GM21528 (cell line): ENCODE measurements around the gene FCN2.

ENCODE experiments used
- ATAC-seq: cut with Tn5 transposase; IDR thresholded peaks from one replicate; pipeline ENCODE4 v1.9.1; 2021; ENCODE audit warnings: mild to moderate bottlenecking, moderate library complexity; ENCODE audit not compliant: unreplicated experiment, low FRiP score

FCN2 gene

DNA sequence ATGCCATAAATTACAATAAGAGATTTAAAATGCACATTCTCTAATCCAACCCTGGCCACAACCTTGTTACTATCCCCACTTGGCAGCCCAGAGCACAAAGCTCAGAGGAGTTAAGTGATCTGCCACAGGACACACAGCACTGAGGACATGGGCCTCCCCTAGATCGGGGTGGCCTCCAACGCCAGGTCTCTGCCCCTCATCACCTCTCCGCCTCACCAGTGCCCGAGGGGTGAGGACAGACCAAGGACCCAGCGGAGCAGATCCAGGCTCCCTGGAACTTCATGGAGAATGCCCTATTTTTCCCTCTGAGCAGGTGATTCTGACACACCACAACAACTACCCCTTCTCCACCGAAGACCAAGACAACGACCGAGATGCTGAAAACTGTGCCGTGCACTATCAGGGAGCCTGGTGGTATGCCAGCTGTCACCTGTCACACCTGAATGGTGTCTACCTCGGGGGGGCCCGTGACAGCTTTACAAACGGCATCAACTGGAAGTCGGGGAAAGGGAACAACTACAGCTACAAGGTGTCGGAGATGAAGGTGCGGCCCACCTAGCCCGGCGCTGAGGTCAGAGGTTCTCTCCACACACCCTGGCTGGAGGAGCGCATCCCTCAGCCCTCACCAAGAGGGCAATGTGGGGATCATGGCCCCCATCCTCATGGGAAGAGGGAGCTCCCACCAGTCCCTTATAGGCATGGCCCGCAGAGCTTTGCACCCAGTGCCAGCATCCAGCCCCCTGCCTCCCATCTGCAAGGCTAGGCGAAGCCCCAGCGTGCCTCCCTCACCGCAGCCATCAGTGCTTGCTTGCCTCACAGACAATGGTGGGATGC is 12.5 kb upstream of the FCN2 start:
- ATAC-seq = no peak

DNA sequence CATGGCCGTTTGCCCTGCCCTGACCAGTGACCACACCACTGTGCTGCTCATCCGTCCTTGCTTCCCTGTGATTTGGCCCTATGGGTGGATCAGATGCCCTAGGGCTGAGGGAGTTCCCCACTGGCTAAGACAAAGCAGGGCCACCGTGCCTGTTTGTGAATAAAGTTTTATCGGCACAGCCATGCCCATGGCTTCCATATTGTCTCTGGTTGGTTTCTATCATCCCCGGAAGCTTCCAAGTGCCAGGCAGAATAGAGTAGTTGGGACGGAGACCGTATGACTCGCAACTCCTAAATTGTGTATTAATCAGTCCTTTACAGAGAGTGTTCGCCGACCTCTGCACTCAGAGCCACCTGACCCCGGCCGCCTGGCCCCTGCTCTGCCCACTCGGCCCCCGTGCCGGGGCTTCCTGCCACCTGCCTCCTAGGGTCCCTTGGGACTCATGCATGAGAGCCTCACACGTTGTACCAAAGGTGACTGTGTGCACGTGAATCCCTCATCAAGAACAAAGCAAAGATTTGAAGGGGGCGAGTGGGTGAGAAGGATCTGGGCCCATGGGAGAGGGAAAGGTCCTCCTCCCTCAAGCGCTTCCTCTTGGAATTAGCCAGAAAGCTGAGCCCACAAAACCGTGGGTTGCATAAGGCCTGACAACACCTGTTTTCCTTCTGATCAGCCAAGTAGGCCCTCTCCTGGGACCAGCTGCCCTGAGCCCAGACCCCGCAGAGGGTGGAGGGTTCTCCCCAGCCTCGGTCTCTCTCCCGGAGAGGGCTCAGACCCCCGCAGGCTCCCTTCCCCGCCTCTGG is 11.7 kb upstream of the FCN2 start:
- ATAC-seq = no peak

DNA sequence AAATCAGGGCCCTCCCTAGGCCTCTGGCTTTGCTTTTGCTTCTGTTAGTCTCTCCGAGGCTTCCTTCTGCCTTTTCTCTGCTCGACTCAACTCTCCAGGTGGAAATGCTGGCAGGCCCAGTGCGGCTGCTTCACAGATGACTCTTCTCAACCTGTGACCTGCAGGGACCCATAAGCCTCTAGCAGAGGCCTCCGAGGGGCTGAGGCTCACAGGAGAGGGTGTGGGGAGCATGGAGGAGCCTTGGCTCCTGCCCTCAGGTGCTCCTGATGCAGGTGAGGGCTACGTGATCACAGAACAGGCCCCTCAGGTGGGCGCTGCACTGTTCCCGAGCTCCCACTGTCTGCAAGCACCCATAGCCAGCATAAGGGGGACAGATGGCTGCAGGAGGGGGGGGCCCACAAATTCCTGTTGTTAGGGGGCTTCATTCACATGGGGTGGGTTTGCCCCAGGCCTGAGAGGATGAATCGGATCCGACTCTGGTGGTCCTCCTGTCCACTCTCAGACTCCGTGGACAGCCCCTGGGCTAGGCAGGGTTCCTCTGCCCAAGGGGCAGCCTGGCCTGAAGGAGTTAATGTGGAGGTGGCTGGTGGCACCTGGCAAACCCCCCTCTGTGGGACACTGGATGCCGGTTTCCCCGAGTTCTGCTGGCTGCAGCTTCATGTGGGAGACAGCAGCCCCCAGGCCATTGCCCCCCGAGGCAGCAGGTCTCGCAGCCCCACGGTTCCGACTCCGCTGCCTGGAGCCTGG is 10.9 kb upstream of the FCN2 start:
- no peak for ATAC-seq

DNA sequence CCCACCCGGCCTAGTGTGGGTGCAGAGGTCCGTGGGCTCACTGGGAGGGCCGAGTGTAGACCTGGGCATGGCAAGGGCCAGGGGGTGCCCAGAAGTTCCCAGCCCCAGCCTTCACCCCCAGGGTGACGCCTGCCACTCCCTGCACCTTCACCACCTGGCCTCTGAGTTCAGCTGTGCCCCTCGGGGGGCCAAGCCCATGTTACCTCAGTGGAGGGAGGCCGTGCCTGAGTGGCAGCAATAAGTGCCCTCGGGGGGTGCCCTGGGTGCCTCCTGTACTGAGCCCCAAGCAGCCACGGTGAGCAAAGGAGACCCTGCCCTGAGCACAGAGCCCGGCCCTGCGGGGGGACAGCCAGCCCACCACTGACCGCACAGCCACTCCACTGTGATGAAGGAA is 10.3 kb upstream of the FCN2 start:
- no peak for ATAC-seq

DNA sequence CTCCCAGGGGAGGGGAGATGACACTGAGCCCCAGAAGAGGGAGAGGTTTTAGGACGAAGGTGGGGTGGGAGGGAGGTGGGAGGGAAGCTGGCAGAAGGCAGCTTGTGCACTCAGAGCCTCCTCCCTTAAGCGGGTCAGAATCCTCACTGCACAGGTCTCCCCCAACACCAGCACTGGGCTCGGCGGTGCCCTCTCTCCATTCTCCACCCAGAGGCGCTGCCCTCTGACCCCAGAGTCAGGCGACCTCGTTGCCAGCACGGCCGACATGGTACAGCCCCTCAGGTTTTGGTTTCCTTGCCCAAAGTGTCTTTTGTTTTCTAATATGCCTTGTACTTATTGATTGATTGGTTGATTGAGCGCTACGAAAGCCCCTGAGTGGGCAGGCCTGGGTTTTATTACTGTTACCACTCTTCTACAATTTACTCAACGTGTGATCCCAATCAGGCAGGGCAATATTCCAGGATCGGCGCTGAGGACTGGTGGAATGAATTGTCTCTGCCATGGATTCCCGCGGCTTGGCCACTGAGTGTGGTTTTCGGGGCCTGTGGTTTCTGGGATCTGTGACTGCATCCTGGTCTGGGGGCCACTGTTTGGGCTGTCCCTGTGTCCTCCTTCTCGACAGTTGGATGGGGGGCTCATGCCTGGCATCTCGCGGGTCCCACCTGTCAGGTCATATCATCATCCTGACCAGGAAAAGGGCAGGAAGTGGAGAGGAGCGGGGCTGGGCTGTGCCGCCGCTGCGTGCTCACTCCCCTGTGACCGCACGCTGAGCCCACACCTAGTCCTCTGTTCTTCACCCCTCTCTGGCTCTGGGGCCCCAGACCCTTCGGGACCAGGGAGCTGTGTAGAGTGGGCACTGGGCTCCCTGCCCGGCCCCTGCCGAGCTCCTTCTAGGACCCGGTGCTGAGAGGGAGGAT is 9.6 kb upstream of the FCN2 start:
- no peak for ATAC-seq

DNA sequence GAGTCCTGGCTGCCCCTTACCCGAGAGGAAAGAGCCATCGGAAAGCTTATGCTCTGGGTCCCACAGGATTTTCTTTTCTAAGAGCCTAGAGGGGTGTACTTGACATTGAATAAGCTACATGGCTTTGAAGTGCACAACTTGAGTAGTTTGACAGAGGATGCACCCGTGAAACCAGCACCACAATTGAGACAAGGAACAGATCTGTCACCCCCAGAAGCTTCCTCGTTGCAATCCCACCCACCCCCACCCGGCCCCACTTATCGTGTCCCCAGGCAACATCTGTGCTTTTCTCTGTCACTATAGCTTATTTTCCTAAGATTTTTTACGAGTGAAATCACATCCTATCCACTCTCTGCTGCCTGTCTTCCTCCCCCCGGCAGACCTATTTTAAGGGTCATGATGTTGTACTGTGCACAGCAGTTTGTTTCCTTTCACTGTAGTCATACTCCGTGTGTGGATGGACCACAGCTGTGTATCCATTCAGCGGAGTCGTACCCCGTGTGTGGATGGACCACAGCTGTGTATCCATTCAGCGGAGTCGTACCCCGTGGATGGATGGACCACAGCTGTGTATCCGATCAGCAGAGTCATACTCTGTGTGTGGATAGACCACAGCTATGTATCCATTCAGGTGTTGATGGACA is 8.8 kb upstream of the FCN2 start:
- ATAC-seq = no peak

DNA sequence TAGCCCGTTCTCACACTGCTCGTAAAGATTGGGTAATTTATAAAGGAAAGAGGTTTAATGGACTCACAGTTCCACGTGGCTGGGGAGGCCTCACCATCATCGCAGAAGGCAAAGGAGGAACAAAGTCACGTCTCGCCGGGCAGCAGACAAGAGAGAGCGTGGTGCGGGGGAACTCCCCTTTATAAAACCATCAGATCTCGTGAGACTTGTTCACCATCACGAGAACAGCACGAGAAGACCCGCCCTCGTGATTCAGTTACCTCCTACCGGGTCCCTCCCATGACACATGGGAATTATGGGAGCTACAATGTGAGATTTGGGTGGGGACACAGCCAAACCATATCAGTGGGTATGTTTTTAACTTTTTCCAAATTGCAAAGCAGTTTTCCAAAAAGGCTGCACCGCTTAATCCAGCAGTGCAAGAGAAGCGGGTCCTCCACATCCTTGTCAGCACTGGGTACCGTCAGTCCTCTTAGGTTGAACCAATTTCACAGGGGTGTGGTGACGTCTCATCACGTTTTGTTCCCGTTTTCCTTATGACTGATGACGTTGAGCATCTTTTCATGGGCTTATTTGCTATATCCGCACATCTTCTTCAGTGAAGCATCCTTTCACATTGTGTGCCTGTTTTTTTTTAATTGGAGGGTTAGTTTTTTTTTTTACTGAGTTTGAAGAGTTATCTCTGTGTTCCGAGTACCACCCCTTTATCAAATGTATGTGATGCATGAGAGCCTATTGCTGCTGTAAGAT is 8.0 kb upstream of the FCN2 start:
- ATAC-seq = no peak

DNA sequence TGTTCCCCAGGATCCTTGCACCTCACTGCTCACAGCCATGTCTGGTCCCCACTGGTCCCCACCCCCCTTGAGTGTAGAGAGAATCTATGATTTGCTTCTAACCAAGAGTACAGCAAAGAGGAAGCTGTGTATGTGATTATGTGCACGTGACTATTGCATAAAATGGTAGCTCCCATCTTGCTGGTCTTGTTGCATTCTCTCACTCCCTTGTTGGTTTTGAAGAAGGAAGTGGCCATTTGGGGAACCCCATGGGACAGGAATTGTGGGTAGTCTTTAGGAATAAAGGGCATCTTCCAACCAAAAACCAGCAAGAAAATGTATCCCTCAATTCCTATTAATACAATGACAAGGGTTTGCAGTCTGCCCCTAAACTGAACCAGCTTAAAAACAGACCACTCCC is 5.2 kb upstream of the FCN2 start:
- no peak for ATAC-seq

DNA sequence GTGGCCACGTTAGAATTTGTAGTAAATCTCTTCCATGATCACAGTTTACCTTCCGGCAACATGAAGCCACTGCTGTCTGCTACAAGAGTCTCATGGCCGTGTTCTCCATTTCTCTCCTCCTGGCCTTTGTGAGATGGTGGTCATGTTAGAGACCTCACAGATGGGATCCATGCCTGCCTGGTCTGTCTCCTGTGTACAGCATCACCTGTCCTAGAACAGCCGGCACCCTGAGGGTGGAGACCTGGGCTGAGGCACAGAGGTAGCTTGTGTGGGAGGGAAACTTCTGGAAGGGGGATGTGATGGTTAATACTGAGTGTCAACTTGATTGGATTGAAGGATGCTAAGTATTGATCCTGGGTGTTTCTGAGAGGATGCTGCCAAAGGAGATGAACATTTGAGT is 3.1 kb upstream of the FCN2 start:
- ATAC-seq = no peak

DNA sequence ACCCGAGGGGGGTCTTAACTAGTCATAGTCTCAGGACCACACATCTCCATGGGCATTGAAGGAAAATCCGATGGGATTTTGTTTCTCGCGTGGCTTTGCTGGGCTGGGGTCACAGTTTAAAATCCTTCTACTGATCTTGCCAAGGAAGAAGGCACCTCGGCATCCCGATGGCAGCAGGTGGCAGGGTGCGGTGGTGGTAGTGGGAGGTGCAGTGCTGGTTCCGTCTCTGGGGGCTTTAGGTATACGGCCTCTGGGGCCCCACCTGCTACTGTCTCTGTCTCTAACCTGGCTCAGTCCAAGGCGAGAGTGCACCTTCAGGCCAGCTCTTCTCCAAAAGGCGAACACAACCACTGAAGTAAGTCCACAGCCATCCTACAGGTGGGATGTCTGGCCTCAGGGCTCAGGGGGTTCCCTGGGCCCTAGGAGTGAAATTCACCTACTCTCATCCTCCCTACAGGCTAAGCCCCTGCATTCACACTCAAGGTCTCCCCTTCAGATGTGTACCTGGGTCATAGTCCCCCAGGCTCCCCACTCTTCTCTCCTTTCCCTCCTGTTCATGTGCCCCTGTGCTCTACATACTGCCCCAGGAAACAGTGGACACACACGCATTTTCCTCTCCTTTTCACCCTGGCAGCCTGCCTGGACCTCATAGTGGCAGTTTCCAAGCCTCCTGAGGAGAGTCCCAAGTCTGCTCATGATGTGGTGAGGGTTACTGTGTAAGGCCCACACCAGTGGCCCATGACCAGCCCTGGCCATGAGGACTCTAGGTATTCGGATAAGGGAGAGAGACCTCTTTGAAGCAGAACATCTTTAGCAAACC is 736 bp upstream of the FCN2 start:
- no peak for ATAC-seq

DNA sequence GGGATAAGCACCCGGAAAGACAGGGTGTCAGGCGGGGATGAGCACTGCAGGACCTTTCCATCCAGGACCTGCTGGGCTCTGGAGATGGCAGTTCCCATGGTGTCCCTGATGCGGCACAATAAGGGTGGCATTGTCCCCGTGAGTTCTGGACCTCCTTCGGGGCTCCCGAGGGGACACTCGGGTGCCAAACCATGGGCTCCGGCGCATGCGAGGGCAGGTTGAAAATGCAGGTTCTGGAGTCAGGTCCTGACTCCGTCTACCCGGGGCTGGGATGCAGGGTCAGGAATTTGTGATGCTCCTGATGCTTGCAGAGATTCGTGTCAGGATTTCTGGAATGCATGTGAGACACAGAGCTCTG is 682 bp downstream of the FCN2 start:
- ATAC-seq = no peak

DNA sequence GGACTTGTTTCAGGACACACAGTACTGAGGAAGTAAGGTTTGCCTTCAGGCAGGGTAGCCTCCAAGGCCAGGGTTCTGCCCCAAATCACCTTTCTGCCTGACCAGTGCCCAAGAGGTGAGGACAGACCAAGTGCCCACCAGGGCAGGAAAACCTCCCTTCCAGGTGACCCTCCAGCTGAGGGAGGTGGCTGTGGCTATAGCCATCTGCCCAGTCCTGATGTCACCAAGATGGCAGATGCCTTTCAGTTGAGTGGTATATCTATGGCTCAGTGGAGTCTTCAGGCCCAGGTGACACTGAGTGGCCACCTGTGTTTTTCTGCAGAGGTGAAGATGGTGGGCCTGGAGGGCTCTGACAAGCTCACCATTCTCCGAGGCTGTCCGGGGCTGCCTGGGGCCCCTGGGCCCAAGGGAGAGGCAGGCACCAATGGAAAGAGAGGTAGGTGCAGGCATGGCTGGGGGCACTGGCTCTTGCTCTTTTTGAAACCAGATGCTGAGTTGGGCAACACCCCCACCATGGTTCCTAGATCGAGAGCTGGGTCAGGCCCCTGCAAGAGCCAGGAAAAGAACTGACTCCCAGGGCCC is 1.7 kb downstream of the FCN2 start:
- no peak for ATAC-seq

DNA sequence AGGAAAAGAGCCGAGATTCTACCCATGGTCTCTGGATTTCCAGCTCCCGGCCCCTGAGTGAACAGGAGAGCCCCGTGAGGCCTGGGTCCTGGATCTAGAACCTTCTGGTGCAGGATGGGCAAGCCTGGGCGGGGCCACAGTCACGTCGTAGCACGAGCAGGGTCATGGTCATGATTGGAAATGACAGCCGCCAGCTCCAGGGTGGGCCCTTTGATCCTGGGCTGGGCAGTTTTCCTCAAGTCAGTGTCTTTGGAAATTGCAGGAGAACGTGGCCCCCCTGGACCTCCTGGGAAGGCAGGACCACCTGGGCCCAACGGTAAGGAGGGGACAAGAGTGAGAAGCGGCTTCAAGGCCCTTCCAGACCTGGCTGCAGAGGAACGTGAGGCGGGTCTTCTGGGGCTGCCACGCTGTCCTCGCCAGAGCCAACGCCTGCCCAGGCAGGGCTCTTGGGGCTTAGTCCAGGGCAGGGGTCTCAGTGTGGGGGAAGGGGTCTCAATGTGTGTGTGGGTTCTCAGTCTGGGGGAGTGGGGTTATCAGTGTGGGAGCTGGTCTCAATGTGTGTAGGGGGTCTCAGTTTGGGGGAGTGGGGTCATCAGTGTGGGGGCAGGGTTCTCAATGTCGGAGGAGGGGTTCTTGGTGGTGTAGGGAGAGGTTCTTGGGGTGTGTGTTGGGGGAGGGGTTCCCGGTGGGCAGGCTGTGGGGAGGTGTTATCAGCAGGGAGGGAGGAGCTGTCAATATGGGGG is 2.6 kb downstream of the FCN2 start:
- no peak for ATAC-seq

DNA sequence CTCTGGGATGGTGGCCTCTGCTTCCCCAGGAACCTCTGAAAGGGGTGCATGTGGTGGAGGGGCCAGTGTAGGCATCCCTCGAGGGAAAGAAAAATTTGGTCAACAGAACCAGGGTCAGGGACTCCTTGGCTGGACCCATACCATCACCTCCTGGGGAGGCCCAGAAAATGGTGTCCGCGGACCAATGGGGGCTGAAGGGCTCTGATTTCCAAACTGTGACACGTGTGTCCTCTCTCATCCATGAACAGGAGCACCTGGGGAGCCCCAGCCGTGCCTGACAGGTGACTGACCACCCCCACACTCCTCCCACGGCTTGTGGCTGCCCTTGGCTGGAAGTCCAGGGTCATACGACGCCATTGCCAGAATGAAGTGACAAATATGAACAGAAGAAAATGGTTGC is 3.9 kb downstream of the FCN2 start:
- no peak for ATAC-seq

DNA sequence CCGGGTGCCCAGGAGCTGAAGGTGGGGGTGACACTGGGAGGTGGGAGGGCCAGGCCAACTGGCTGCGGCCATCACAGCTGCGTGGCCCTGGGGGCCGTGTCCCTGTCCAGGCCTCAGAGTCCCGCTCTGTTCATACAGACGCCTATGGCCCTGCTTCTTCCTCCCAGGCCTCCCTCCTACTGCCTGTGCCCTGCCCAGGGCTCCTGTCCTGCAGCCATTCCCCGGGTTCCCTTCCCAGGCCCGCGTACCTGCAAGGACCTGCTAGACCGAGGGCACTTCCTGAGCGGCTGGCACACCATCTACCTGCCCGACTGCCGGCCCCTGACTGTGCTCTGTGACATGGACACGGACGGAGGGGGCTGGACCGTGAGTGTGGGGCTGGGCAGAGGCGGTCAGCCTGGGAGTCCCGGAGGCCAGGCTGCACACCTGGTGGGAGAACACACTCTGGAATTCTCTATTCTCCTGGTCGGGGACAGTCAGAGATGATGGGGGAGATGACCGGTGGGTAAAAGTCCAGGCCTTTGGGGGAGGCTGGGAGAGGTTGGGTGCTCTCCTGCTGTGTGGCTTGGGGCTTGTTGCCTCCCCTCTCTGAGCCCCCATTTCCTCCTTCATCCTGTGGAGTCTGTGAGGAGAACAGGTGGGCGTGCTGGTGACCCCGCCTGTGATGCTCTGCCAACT is 4.5 kb downstream of the FCN2 start:
- ATAC-seq = no peak

DNA sequence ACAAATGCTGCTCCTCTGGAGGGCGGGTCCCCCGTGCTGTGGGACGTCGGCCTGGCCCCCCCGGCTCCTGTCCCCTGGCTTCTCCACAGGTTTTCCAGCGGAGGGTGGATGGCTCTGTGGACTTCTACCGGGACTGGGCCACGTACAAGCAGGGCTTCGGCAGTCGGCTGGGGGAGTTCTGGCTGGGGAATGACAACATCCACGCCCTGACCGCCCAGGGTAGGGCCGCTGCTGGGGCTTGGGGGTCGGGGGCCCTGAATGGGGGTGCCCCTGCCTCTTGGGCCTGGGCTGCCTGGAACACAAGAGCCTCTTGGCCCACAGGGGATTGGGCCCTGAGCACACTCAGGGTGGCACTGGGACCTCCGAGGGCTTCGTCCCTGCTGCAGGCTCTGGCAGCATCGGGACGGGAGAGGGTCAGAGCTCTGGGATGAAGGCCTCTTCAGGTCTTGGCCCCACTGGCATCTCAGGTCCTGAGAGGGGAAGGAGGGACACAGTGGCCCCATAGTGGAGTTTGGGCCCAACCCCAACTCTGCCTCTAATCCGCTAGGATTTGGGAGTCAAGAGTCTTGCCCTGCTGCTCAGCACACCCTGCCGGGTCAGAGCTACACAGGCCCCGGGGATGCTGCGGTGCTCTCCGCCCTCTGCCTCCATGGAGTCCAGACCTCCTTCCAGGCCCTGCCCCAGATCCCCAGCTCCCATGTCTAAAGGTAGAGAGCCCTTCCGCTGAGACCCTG is 5.2 kb downstream of the FCN2 start:
- no peak for ATAC-seq
